GM12878 (cell line): Measurements from ENCODE around the gene PLEKHA6. TPM values are rescaled to one million over a fixed set of nuclear protein-coding genes. Genes with fewer than 3 reads are reported as not detected.

Source experiments
- ATAC-seq: fragments of 200-7000 bp; cut with Tn5 transposase; 3 replicates; pipeline ENCODE4 v1.9.1; 2020; ENCODE audit warnings: mild to moderate bottlenecking, moderate library complexity
- BruUV-seq: library from RNA; stranded (reverse); fragments of 400-500 nt; replicated peaks from 2 replicates; lab custom pipeline; 2021; lab: Mats Ljungman, UMichigan
- CTCF ChIA-PET: fragments of 300-600 bp; sonication (Branson Sonifier 250); formaldehyde crosslinking; extraction: SDS; loops from one replicate; lab custom pipeline; 2021; ENCODE audit warnings: inconsistent platforms; lab: Yijun Ruan, JAX
- POLR2A ChIA-PET: fragments of 350-600 bp; formaldehyde crosslinking; extraction: SDS; loops from one replicate; lab custom pipeline; 2021; ENCODE audit warnings: inconsistent platforms; lab: Charles Lee
- RAD21 ChIA-PET: fragments of 300-600 bp; sonication (Branson Sonifier 250); formaldehyde crosslinking; loops from one replicate; lab custom pipeline; 2023; ENCODE audit warnings: antibody characterized with exemption; ENCODE audit not compliant: unreplicated experiment; lab: Charles Lee
- SMC1A ChIA-PET: fragments of 300-600 bp; sonication (Branson Sonifier 250); formaldehyde crosslinking; loops from one replicate; lab custom pipeline; 2023; ENCODE audit not compliant: unreplicated experiment, uncharacterized antibody; lab: Charles Lee
- DNase-seq: peaks from one replicate; pipeline ENCODE4 v3.0.0-alpha.2; 2011; ENCODE audit warnings: low read depth, low spot score
- FAIRE-seq: peaks from 3 replicates; lab custom pipeline; 2011; peaks lifted over from hg19 to GRCh38; lab: Jason Lieb, UNC
- H2AFZ ChIP-seq: 2 replicates; pipeline ENCODE4 v1.6.0; 2011; ENCODE audit warnings: low read depth, low read length, control low read depth; ENCODE audit not compliant: control insufficient read depth
- H3K27ac ChIP-seq: 2 replicates; pipeline ENCODE4 v1.5.1; 2011; ENCODE audit warnings: control low read depth; ENCODE audit not compliant: control insufficient read depth, insufficient read depth
- H3K27me3 ChIP-seq, 2 experiments: replicated peaks in 1 of 2; 2 replicates each; pipeline versions ENCODE4 v1.6.0 to v1.6.1; 2011; ENCODE audit warnings: low read length in 1 of 2; ENCODE audit not compliant: control insufficient read depth in 2 of 2, insufficient read depth in 2 of 2
- H3K36me3 ChIP-seq, 2 experiments: 2 replicates each; pipeline ENCODE4 v1.5.1; 2011; ENCODE audit warnings: low read length in 1 of 2; ENCODE audit not compliant: control insufficient read depth in 2 of 2, insufficient read depth in 2 of 2
- H3K4me1 ChIP-seq: 2 replicates; pipeline ENCODE4 v1.6.1; 2011; ENCODE audit warnings: mild to moderate bottlenecking, low read length, moderate library complexity, mixed read lengths; ENCODE audit not compliant: control insufficient read depth, insufficient read depth
- H3K4me2 ChIP-seq: 2 replicates; pipeline ENCODE4 v1.6.0; 2011; ENCODE audit warnings: control low read depth; ENCODE audit not compliant: control insufficient read depth, insufficient read depth
- H3K4me3 ChIP-seq: fragments of 200-600 bp; sonication (generic); 2 replicates; pipeline ENCODE4 v1.5.1; 2016
- H3K79me2 ChIP-seq: 2 replicates; pipeline ENCODE4 v1.6.0; 2011; ENCODE audit warnings: low read length; ENCODE audit not compliant: control insufficient read depth, insufficient read depth
- H3K9ac ChIP-seq: 2 replicates; pipeline ENCODE4 v1.8.0; 2011; ENCODE audit warnings: low read length, control low read depth, mixed read lengths; ENCODE audit not compliant: control insufficient read depth, insufficient read depth
- H3K9me3 ChIP-seq: replicated peaks from 3 replicates; pipeline ENCODE4 v1.5.1; 2011; ENCODE audit warnings: mild to moderate bottlenecking, low read length; ENCODE audit not compliant: control insufficient read depth, insufficient read depth
- H4K20me1 ChIP-seq: 2 replicates; pipeline ENCODE4 v1.6.0; 2011; ENCODE audit not compliant: control insufficient read depth, insufficient read depth
- HDAC2 ChIP-seq: fragments of 200-600 bp; sonication (generic); IDR thresholded peaks from 2 replicates; pipeline ENCODE4 v1.6.1; 2017
- PML ChIP-seq: IDR thresholded peaks from 2 replicates; pipeline ENCODE4 v1.6.1; 2012; ENCODE audit warnings: low read length, inconsistent platforms
- POLR2AphosphoS2 ChIP-seq: IDR thresholded peaks from 2 replicates; pipeline ENCODE4 v1.6.1; 2011; ENCODE audit warnings: low read depth, mild to moderate bottlenecking, low read length, improper control_type of control experiment, moderate library complexity
- SMAD5 ChIP-seq: IDR thresholded peaks from 2 replicates; pipeline ENCODE4 v1.6.1; 2016; ENCODE audit warnings: antibody characterized with exemption, low read depth
- WGBS: methylation state at CpG from one replicate; pipeline ENCODE4 v1.1.6; 2016; ENCODE audit warnings: low lambda C conversion rate; ENCODE audit not compliant: insufficient replicate concordance, insufficient coverage; ENCODE audit errors: missing lambda C conversion rate; 5-methylcytosine and 5-hydroxymethylcytosine counted together
- in situ Hi-C: fragments of 300-500 bp; cut with MboI; formaldehyde crosslinking; loops from 9 replicates; pipeline ENCODE4 v1.14.3; 2018; ENCODE audit warnings: mixed read lengths
- intact Hi-C: fragments of 100-400 bp; cut with micrococcal nuclease; formaldehyde crosslinking; loops from one replicate; pipeline ENCODE4 v1.14.2; 2022; ENCODE audit not compliant: unreplicated experiment
- polyA plus RNA-seq, 11 experiments: library from polyadenylated mRNA; depleted of rRNA in 4 of 11; unstranded in 6 of 11; stranded (reverse) in 5 of 11; fragments of >200 nt; fragmentation: Nextera tagmentation in 4 of 11; fragmentation: Illumina TruSeq in 1 of 11; extraction: Ambion mirVana in 4 of 11; extraction: Trizol in 1 of 11; gene quantifications; 1 replicate in 1 of 11; 2 replicates in 10 of 11; pipeline versions ENCODE4 v1.2.1 to v1.2.3, GENCODE V29; 2011 to 2016; ENCODE audit warnings: inconsistent platforms in 2 of 11, missing spikeins in 2 of 11, low read depth in 1 of 11
- total RNA-seq, 4 experiments: library from RNA; depleted of rRNA in 3 of 4; stranded (reverse); fragments of >200 nt in 3 of 4; fragmentation: Illumina TruSeq in 1 of 4; extraction: Trizol in 1 of 4; gene quantifications; 2 replicates each; pipeline versions ENCODE4 v1.2.1 to v1.2.3, GENCODE V29; 2013 to 2021
- TF ChIP-seq, protein P1 (sequence below): fragments of 450-650 bp; IDR thresholded peaks from 2 replicates; pipeline ENCODE4 v1.6.1; 2017; ENCODE audit warnings: mild to moderate bottlenecking, moderate library complexity
- TF ChIP-seq, protein P2 (sequence below): IDR thresholded peaks from 2 replicates; pipeline ENCODE4 v1.6.1; 2011; ENCODE audit warnings: low read depth, mild to moderate bottlenecking, low read length, moderate library complexity, borderline replicate concordance; ENCODE audit errors: extremely low read depth
- TF ChIP-seq, protein P3 (sequence below): IDR thresholded peaks from 2 replicates; pipeline ENCODE4 v1.6.1; 2012; ENCODE audit warnings: low read length, inconsistent platforms
- TF ChIP-seq, protein P4 (sequence below): IDR thresholded peaks from 2 replicates; pipeline ENCODE4 v1.6.1; 2011; ENCODE audit warnings: mild to moderate bottlenecking, low read depth, low read length, moderate library complexity; ENCODE audit not compliant: insufficient replicate concordance

The PLEKHA6 gene
- total and polyA plus RNA-seq, 10 of the 15 experiments (the other 5 are each of a cell fraction or from before 2014, with no cell fraction given) = 0.04 to 0.81 (median 0.19) TPM; not detected in 4

DNA sequence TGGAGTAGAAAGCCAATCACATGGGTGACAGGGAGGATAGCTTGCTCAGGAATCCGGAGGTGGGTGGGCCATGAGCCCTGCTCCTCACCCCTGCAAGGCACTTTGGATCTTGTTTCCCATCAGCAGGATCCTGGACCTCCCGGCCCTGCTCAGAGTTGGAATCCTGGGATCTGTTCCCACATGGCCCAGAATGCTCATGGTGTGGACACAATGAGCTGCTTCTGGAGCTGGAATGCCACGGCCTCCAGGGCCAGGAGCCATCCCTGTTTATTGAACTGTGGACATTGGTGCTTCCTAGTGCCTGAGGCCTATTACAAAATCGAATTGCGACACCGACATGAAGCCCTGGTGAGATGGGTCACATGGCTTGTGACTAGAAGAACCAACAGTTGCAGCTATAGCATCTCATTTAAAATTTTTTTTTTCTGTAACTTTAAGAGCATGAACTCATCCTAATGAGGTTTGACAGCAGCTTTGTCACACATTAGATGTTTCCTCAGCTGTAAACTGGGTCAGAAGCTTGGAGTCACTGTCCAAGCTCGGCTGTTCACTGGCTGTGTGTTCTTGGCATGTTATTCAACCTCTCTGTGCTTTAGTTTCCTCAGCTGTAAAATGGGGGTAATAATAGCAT, 105.6 kb downstream of the PLEKHA6 start:
- DNase-seq = no peak
- Histone ChIP-seq H4K20me1 (no peaks in the 10 kb centered on the region; the same call in 1 of the 2 replicates), H3K4me1 (no peaks in the 10 kb centered on the region), H2AFZ (no peak overlapping the region), H3K9me3 (no peaks in the 10 kb centered on the region), H3K36me3 (no peaks in the 10 kb centered on the region), H3K9ac (no peak overlapping the region), H3K4me3 (no peak overlapping the region), H3K27ac (no peak overlapping the region), H3K79me2 (no peaks in the 10 kb centered on the region), H3K4me2 (no peak overlapping the region), H3K27me3 (peaks cover 2 to 14% of the 10 kb centered on the region in 2 experiments)
- ChIA-PET POLR2A (no interaction called here), SMC1A (interaction anchor here (0.7 to 1.8 kb wide), 5 partner anchors 10 to 156 kb away, joined by 3 to 10 read pairs (median 3); no protein-coding TSS in a partner anchor), RAD21 (interaction anchor here (1.6 kb wide), 1 partner anchor 109 kb away, joined by 6 read pairs; no protein-coding TSS in a partner anchor), CTCF (interaction anchor here (0.8 to 7.5 kb wide), 8 partner anchors 11 to 393 kb away, joined by 3 to 153 read pairs (median 3); partner anchors contain the start of genes GOLT1A and PLEKHA6)
- no TSS peak for BruUV-seq
- TF ChIP-seq, protein P1, sequence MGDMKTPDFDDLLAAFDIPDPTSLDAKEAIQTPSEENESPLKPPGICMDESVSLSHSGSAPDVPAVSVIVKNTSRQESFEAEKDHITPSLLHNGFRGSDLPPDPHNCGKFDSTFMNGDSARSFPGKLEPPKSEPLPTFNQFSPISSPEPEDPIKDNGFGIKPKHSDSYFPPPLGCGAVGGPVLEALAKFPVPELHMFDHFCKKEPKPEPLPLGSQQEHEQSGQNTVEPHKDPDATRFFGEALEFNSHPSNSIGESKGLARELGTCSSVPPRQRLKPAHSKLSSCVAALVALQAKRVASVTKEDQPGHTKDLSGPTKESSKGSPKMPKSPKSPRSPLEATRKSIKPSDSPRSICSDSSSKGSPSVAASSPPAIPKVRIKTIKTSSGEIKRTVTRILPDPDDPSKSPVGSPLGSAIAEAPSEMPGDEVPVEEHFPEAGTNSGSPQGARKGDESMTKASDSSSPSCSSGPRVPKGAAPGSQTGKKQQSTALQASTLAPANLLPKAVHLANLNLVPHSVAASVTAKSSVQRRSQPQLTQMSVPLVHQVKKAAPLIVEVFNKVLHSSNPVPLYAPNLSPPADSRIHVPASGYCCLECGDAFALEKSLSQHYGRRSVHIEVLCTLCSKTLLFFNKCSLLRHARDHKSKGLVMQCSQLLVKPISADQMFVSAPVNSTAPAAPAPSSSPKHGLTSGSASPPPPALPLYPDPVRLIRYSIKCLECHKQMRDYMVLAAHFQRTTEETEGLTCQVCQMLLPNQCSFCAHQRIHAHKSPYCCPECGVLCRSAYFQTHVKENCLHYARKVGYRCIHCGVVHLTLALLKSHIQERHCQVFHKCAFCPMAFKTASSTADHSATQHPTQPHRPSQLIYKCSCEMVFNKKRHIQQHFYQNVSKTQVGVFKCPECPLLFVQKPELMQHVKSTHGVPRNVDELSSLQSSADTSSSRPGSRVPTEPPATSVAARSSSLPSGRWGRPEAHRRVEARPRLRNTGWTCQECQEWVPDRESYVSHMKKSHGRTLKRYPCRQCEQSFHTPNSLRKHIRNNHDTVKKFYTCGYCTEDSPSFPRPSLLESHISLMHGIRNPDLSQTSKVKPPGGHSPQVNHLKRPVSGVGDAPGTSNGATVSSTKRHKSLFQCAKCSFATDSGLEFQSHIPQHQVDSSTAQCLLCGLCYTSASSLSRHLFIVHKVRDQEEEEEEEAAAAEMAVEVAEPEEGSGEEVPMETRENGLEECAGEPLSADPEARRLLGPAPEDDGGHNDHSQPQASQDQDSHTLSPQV = no peak
- TF ChIP-seq SMAD5 (no peak), HDAC2 (no peak), POLR2AphosphoS2 (no peak), PML (no peak)
- TF ChIP-seq, protein P2, sequence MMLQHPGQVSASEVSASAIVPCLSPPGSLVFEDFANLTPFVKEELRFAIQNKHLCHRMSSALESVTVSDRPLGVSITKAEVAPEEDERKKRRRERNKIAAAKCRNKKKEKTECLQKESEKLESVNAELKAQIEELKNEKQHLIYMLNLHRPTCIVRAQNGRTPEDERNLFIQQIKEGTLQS = no peak
- TF ChIP-seq, protein P3, sequence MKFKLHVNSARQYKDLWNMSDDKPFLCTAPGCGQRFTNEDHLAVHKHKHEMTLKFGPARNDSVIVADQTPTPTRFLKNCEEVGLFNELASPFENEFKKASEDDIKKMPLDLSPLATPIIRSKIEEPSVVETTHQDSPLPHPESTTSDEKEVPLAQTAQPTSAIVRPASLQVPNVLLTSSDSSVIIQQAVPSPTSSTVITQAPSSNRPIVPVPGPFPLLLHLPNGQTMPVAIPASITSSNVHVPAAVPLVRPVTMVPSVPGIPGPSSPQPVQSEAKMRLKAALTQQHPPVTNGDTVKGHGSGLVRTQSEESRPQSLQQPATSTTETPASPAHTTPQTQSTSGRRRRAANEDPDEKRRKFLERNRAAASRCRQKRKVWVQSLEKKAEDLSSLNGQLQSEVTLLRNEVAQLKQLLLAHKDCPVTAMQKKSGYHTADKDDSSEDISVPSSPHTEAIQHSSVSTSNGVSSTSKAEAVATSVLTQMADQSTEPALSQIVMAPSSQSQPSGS = no peak
- TF ChIP-seq, protein P4, sequence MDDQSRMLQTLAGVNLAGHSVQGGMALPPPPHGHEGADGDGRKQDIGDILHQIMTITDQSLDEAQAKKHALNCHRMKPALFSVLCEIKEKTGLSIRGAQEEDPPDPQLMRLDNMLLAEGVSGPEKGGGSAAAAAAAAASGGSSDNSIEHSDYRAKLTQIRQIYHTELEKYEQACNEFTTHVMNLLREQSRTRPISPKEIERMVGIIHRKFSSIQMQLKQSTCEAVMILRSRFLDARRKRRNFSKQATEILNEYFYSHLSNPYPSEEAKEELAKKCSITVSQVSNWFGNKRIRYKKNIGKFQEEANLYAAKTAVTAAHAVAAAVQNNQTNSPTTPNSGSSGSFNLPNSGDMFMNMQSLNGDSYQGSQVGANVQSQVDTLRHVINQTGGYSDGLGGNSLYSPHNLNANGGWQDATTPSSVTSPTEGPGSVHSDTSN = no peak
- FAIRE-seq = no peak
- in situ Hi-C loops (no loop called here), intact Hi-C loops (no loop called here)
- WGBS = 12% methylated on average over 7 of the region's 7 CpGs
- no peak for ATAC-seq
